Left ventricle myocardium superior (tissue), 1 donor: ENCODE measurements around the gene TENT4A. TPM values are rescaled to one million over a fixed set of nuclear protein-coding genes. Genes with fewer than 3 reads are reported as not detected.
"Not testable (repeated sequence)": the region's sequence is repeated elsewhere in the genome, so short reads cannot be mapped to it uniquely, and the experiment has no call there.

Experiments used
- ATAC-seq: fragments of 200-7000 bp; cut with Tn5 transposase; one replicate; pipeline ENCODE4 v1.9.1; 2020; ENCODE audit warnings: mild to moderate bottlenecking, moderate library complexity
- DNase-seq: peaks from one replicate; pipeline ENCODE4 v3.0.0-alpha.2; 2020
- intact Hi-C: fragments of 100-400 bp; cut with micrococcal nuclease; formaldehyde crosslinking; loops from one replicate; pipeline ENCODE4 v1.11.0; 2022
- long read RNA-seq: library from polyadenylated mRNA; unstranded; transcript quantifications from one replicate; pipeline ENCODE4 v2.0.0, GENCODE V29; 2021
- total RNA-seq: library from RNA; stranded (reverse); fragmentation: NEBNext Ultra II Directional; extraction: Animal tissue kit (Norgen Biotek cat#: 25700); gene quantifications from one replicate; pipeline ENCODE4 v1.2.1, GENCODE V29; 2021
- donor health status: DM: no; HTN: yes; CAD: no; lungs with severe emphysema.

The TENT4A gene
- total RNA-seq: 10.7 TPM
- long read RNA-seq, full-length matches to known transcripts: 5 of 13 reads
- long read RNA-seq, partial matches to known transcripts: 5 of 13 reads
- long read RNA-seq, other reads (novel, unspliced or antisense): 3 of 13 reads

DNA sequence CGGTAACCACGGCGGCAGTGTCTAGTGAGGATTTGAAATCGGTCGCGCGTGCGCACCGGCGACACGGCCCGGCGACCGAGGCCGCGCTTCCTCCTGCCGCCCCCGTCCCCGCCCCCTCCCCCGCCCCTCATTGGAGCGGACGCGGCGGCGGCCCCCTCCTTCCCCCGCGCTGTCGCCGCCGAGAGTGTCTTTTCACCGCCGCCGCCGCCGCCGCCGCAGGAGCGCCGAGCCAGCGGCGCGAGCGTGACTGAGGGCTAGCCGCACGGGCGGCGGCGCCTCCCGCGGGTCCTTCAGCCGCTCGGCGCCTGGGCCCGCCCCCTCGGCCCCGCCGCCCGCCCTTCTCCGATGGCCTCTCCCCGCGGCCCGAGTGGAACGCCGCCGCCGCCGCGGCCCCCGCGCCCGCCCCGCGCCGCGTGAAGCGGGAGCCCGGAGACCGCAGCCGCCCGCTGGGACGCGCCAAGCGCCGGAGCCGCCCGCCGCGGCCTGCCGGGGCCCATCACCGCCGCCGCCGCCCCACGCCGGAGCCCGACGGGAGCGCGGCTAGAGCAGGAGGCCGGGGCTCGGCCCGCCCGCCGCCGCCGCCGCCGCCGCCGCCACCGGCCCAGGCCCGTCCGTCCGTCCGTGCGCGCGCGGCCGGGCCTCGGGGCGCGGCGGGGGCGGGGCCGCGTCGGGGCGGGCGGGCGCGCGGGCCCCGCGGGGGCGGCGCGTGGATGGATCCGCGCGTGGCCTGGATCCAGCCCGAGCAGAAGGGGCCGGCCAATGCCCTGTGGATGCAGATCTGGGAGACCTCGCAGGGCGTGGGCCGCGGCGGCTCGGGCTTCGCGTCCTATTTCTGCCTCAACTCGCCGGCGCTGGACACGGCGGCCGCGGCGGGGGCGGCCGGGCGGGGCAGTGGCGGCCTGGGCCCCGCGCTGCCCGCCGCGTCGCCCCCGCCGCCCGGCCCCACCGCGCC lies at the start of gene TENT4A:
Gene TENT4A, plus strand, starts transcription at position 159 of the 952 bp plus-strand sequence. Its CDS starts 552 bp downstream, at position 711.
- intact Hi-C loops: no loop called here

DNA sequence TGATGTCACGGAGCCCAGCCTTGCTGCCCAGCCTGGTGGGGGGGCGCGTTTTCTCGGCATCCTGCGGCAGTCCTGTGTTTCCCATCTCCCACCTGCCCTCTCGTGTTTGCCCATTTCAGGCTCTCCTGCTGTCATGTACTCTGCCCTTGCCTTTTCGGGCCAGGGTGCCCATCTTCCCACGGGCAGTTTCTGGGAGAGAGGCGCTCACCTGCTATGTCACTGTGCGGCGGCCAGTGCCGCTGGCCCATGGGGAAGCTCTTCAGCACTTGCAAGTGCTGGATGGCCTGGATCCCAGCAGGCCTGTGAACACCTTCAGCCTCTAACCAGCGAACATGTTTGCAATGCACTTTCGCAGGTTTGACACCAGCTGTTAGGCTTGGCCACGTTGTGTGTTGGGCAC lies 46.5 kb upstream of the TENT4A start:
- ATAC-seq (no peak), DNase-seq (no peak)
- intact Hi-C loops: no loop called here

More for the DNA sequence above, at the start of gene TENT4A:
- no peak for ATAC-seq
- peak; percentile 74 for DNase-seq

DNA sequence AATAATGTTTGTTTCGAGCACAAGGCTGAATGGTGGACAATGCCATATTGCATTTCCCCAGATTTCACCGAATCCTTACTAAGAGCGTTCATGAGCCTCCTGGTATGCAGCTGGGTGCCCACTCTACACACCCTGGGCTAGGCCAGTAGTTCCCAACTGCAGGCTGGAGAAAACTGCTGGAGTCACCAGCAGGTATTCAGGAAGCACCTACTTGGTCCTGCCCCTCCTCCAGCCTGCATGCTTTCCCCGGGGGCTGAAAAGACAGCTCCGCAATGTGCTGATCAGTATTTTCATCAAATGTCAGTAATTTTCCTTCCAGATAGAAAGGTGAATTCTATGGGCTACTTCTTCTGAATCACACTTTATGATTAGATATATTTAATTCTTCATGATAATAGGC lies 45.6 kb upstream of the TENT4A start:
- intact Hi-C loops: no loop called here

DNA sequence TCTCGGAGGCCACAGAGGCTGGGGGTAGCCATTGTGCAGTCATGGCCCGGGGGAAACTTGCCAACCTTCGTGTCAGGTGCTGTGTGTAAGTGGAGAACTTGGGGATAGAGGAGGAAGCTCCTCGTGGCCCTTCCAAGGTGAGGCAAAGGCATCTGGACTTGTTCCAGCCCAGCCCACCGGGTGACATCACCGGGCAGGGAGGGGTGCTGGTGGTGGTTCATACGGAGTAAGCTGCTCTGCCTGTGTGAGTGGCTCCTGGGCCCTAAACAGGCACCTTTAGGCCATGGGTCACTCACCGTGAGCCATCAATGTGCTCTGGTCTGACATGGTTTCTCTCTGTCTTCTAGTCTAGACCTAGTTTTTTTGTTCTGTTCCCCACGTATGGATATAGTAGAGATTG lies 44.5 kb upstream of the TENT4A start:
- DNase-seq, intact Hi-C loops, ATAC-seq: not testable (repeated sequence)

More for the DNA sequence above, 45.6 kb upstream of the TENT4A start:
- no peak for ATAC-seq
- DNase-seq: no peak

DNA sequence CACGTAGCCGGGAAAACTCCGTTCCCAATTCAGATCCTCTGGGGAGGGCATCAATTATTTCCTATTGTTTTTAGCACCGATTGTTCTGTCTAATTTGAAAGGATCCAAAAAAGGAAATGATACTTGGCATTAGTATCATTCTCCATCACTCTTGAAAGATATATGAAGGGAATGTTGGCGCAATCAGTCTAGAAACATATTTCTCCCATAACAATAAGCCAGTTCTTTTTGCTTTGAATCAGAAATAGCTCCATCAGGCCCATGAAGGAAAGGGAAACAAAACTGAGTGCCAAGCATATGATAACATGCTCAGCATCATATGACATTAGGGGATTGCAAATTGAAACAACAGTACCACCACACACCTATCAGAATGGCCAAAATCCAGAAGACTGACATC lies 40.2 kb upstream of the TENT4A start:
- intact Hi-C loops: no loop called here
- no peak for ATAC-seq

DNA sequence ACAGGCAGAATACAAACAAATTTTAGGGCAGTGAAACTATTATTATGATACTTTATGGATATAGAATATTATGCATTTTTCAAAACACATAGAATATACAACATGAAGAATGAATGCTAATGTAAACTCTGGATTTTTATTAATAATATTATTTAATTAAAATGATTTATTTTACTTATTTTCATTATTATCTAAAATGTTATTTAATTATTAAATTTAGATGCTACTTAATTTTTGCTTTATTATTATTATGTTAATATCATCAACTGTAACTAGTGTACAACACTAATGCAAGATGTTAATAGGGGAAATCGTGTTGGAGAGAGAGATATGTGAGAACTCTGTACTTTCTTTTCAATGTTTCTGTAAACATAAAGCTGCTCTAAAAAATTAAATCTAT lies 39.3 kb upstream of the TENT4A start:
- intact Hi-C loops: no loop called here
- DNase-seq (no peak), ATAC-seq (no peak)

More for the DNA sequence above, 40.2 kb upstream of the TENT4A start:
- DNase-seq: no peak

DNA sequence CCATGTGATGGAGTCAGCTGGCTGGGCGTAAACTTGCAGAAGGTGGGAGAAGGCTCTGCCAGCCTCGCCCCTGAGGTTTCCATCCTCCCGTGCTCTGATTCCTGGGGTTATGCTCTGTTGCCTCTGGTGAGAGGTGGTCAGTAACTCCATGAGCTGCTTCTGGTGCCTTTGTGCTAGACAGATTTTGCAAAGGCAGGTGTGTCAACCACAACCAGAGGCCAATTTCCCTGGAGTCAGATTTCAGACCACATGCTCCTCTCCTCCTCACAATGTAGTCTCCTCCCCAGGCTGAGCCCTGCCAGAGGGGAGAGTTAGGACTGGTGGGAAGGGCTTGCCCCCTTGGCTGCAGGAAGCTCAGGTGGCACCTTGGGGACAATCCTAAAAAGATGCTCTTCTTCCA lies 38.8 kb upstream of the TENT4A start:
- DNase-seq: no peak
- ATAC-seq: no peak
- intact Hi-C loops: no loop called here

DNA sequence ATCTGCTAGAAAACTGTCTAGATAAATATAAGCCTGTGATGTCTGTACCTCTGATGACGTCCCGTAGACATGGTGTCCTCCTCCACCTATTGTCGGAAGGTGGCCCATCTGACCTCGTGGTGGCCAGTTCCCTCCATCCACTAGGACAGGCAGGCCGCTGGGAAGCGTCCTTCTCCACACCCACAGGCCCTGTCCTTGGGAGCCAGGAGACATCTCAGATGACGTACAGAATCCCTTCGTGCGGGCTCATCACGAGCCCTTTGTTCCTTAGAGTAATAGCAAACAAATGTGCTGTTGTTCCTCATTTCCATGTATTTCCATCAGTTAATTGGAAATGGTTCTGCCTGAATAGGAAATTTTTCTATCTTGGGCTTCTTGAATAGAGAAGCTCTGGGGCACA lies 38.3 kb upstream of the TENT4A start:
- ATAC-seq (no peak), DNase-seq (no peak)
- intact Hi-C loops: no loop called here

DNA sequence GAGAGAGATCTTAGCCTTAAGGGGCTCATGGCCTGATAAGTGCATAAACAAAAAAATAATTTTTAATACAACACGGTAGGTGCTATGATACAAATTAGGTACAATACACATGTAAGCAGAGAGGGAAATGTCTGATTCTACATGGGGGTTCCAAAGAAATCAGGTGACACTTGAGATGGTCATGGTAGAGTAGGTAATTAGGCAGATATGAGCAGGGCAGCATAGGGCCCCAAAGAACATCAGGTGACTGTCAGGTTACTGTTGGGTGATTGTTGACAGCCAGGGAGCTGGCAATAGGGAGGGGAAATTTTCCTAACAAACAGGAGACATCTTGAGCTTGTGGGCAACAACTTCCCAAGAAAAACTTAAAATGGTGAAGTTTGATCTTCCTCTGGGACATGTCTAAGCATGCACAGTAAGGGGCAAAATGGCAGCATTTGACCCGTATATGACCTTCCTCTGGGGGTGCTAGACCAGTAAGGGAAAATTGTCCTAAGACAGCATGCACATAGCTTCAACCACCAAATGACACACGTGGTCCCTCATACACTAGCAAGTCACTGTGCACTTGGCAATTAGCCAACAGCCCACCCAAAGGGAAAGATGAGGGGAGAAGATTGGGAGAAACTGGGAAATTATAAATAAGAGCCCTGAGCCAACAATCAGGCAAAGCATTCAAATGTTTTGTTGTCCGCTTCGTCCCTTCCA lies 37.3 kb upstream of the TENT4A start:
- ATAC-seq: no peak
- intact Hi-C loops: no loop called here
- no peak for DNase-seq

DNA sequence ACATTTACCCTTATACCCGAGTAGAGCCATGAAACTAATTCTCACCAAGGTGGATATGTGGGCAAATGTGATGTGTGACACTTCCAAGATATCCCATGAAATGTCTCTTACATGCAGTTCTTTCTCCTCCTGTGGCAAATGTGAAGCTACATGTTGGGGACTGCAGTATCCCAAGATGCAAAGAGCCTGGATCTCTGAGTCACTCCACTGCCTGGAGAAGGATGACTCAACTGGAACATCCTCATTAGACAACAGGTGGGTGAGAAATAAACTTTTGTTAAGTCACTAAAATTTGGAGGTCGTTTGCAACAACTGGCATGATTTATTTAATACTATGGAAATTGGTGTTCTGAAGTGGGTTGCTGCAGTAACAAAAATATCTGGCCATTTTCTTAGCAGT lies 36.5 kb upstream of the TENT4A start:
- intact Hi-C loops: no loop called here
- DNase-seq (no peak), ATAC-seq (no peak)

DNA sequence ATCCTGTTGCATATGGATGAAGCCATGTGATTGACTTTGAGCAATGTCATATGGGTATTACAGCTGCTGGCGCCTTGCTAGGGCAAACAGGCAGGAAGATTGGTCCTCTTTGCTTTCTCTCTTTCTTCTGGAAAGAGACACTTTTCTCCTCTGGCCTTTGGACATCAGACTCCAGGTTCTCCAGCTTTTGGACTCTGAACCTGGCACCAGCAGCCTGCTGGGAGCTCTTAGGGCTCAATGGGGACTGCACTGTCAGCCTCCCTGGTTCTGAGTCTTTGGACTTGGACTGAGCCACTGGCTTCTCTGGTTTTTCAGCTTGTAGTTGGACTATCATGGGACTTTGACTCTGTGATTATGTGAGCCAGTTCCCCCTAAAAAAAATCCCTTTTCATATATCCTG lies 34.8 kb upstream of the TENT4A start:
- intact Hi-C loops: no loop called here
- ATAC-seq: no peak
- no peak for DNase-seq

DNA sequence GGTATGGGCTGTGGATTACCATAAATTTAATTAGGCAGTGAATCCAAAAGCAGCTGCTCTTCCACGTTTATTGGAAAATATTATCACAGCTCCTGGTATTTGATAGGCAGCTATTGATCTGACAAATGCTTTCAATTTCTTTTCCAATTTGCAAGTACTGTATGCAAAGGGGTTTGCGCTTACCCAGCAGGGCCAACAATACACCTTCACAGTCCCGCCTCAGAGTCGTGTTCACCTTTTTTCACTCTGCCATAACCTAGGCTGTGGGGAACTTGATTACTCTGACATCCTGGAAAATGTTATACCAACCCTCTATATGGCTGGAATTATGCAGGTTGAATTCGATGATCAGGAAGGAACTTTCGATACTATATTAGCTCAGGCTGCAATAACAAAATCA lies 32.3 kb upstream of the TENT4A start:
- ATAC-seq: no peak

DNA sequence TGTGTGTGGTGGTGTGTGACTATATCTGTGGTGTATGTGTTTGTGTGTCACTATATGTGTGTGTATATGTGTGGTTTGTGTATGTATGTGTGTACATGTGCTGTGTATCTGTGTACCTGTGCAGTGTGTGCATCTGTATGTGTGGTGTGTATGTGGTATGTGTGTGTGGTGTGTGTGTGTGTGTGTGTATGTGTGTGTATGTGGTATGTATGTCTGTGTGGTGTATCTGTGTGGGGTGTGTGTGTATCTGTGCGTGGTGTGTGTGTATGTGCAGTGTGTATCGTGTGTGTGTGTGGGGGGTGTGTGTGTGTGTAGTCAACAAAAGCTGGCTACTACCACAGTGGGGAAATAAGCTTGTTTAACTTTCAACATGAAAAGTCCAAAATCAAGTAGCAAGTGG lies 31.6 kb upstream of the TENT4A start:
- intact Hi-C loops: no loop called here
- DNase-seq (no peak), ATAC-seq (no peak)

More for the DNA sequence above, 32.3 kb upstream of the TENT4A start:
- intact Hi-C loops: no loop called here
- no peak for DNase-seq

DNA sequence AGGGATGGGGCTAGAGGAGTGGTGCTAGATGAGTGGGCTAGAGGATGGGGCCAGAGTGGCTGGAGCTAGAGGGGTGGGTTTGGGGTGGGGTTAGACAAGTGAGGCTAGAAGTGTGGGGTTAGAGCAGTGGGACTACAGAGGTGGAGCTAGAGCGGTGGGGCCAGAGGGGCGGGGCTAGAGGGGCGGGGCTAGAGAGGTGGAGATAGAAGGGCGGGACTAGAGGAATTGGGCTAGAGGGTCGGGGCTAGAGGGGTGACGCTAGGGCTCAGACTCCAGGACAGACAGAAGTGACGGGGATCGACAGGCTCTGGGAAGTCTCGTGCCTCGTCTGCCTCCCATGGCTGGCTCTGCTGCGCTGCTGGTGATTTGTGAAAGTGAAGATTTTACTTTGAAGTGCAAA lies 31.0 kb upstream of the TENT4A start:
- no peak for DNase-seq
- intact Hi-C loops: no loop called here
- no peak for ATAC-seq

DNA sequence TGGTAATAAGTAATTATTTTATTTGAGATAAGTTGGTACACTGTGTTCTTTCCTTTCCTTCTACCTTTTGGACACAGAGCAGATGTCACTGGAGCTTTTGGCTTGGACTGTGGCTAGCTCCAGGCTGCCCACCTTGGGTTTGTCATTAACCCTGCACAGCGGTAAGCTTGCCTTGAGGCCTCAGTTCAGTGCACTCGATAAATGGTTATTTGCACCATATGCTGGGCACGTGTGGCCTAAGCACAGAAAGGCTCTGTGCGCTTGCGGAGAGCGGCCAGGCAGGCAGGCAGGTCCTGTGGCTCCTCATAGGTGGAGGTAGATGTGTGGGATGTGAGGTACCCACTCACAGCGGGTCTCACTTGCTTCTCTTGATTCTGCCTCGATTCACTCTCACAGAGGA lies 30.0 kb upstream of the TENT4A start:
- no peak for DNase-seq
- intact Hi-C loops: no loop called here
- no peak for ATAC-seq

DNA sequence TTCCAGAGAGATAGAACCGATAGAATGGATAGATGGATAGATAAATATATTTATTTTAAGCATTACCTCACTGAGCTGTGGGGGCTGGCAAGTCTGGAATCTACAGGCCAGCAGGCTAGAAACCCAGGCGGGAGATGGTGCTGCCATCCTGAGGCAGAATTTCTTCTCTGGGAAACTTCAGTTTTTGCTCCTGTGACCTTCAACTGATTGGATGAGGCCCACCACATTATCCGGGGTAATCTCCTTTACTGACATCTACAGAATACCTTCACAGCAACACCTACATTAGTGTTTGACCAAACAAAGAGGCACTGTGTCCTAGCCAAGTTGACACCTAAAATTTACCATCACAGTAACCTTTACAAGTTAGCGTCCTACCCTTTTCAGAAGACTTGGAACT lies 29.2 kb upstream of the TENT4A start:
- ATAC-seq (no peak), DNase-seq (no peak)
- intact Hi-C loops: no loop called here

DNA sequence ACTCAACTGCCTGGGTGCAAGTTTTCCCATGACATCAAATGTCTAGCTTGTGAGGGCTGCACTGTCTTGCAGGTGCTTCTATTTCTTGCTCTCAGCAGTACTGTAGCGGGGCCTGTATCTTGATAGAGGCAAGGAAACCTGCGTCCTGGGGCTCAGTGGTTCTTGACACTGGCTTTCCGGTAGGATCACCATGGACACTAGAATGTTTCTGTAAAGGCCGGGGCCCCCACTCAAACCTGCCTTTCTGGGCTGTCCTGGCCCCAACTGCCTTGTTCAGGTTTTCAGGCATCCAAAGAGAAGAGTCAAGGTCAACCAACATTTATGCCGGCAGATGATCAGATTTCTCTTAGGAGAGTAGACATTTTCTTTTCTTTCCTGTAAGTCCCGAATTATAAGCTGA lies 26.7 kb upstream of the TENT4A start:
- intact Hi-C loops: no loop called here
- no peak for DNase-seq
- ATAC-seq: no peak

DNA sequence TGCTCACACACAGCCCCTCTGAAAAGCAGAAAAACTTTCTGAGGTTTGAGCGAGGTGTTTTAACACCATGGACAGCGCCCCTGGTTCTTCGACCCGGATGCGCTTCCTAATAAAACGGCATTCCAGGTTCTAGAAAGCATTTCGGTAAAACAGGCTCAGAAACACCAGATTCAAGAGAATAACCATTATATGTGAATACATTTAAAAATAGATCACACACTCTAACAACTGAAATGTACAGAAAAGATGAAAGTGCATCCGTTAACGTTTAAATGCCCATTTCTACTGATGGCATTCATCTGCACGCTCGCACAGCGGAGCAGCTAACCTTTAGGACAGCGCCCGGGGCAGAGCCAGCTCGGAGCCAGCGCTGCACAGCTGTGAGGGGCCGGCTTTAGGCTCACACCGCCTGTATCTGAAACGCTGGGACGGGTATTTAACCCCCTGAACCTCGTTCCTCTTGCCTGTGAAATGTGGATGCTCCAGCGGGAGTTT lies 26.3 kb upstream of the TENT4A start:
- intact Hi-C loops: no loop called here
- DNase-seq: peak; percentile 42
- ATAC-seq: peak; percentile 79

DNA sequence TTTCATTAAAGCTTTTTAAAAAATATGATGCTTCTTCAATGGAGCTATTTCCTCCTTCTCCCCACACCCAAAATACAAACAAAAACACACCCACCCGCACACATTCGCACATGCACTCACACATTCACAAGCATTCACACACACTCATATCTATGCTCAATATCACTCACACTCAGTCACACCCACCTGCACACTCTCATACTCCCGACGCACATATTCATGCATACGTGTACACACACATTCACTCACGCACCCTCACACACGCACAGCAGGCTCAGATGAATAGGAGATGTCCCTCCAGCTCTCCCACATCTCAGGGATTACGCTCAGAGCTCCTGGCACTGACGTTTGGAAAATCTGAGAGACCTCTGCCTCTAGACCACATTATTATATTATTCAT lies 25.7 kb upstream of the TENT4A start:
- ATAC-seq (no peak), DNase-seq (no peak)
- intact Hi-C loops: no loop called here

DNA sequence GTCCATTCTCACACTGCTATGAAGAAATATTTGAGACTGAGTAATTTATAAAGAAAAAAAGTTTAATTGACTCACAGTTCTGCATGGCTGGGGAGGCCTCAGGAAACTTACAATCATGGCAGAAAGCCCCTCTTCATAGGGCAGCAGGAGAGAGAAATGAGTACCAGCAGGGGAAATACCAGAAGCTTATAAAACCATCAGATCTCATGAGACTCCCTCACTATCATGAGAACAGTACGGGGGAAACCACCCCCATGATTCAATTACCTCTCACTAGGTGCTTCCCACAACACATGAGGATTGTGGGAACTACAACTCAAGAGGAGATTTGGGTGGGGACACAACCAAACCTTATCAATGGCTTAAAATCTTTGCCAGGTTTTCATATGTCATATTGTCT lies 20.3 kb upstream of the TENT4A start:
- DNase-seq (no peak), ATAC-seq (no peak)
- intact Hi-C loops: no loop called here
